Spleen (tissue), 11 donors: ENCODE data around the gene GGA2. TPM values are rescaled to one million over a fixed set of nuclear protein-coding genes. Genes with fewer than 3 reads are reported as not detected.
"Not testable (repeated sequence)": the region's sequence is repeated elsewhere in the genome, so short reads cannot be mapped to it uniquely, and the experiment has no call there.

Experiments used
- DNase-seq: peaks from one replicate; pipeline ENCODE4 v3.0.0-alpha.2; 2020
- H3K27ac ChIP-seq, 8 donors: fragments of 200-600 bp; sonication (generic) in 7 of 8; 1 replicate in 4 of 8; 2 replicates in 4 of 8; pipeline versions ENCODE4 v1.5.0 to v1.8.0; 2016 to 2021; ENCODE audit warnings: inconsistent platforms in 4 of 8, mild to moderate bottlenecking in 4 of 8, moderate library complexity in 1 of 8
- H3K27me3 ChIP-seq, 7 donors: fragments of 200-600 bp; sonication (generic) in 6 of 7; replicated peaks in 1 of 7; 1 replicate in 4 of 7; 2 replicates in 3 of 7; pipeline versions ENCODE4 v1.5.0 to v1.8.0; 2016 to 2021; ENCODE audit warnings: inconsistent platforms in 3 of 7, mild to moderate bottlenecking in 1 of 7
- H3K36me3 ChIP-seq, 6 donors: fragments of 200-600 bp; sonication (generic) in 5 of 6; 1 replicate in 4 of 6; 2 replicates in 2 of 6; pipeline versions ENCODE4 v1.5.0 to v1.8.0; 2016 to 2021; ENCODE audit warnings: inconsistent platforms in 2 of 6
- H3K4me1 ChIP-seq, 6 donors: fragments of 200-600 bp; sonication (generic) in 5 of 6; 1 replicate in 3 of 6; 2 replicates in 3 of 6; pipeline versions ENCODE4 v1.5.0 to v1.8.0; 2016 to 2021; ENCODE audit warnings: inconsistent platforms in 3 of 6
- H3K4me3 ChIP-seq, 8 donors: fragments of 200-600 bp; sonication (generic) in 7 of 8; 1 replicate in 4 of 8; 2 replicates in 4 of 8; pipeline versions ENCODE4 v1.5.0 to v1.8.0; 2016 to 2021; ENCODE audit warnings: inconsistent platforms in 4 of 8, mild to moderate bottlenecking in 4 of 8, moderate library complexity in 2 of 8
- H3K9me3 ChIP-seq, 8 donors: fragments of 200-600 bp; sonication (generic) in 7 of 8; 1 replicate in 4 of 8; 2 replicates in 4 of 8; pipeline versions ENCODE4 v1.5.0 to v1.8.0; 2016 to 2021; ENCODE audit warnings: inconsistent platforms in 4 of 8
- CTCF ChIP-seq, 11 experiments: fragments of 200-600 bp in 7 of 11; fragments of 450-650 bp in 4 of 11; sonication (generic) in 4 of 11; IDR thresholded peaks in 8 of 11; conservative IDR thresholded peaks in 3 of 11; 1 replicate in 7 of 11; 2 replicates in 4 of 11; pipeline versions ENCODE4 v1.4.0 to v1.8.0; 2016 to 2021; ENCODE audit warnings: antibody characterized with exemption in 11 of 11, inconsistent platforms in 4 of 11, mild to moderate bottlenecking in 1 of 11
- POLR2A ChIP-seq, 3 donors: fragments of 450-650 bp; IDR thresholded peaks; one replicate each; pipeline ENCODE4 v1.5.1; 2017; ENCODE audit warnings: antibody characterized with exemption in 3 of 3, mild to moderate bottlenecking in 1 of 3
- POLR2AphosphoS5 ChIP-seq, 3 donors: sonication (generic); formaldehyde crosslinking; IDR thresholded peaks; one replicate each; pipeline ENCODE4 v1.5.1; 2017; ENCODE audit warnings: antibody characterized with exemption in 3 of 3
- WGBS, 5 donors: extraction: QIAGEN DNeasy Blood & Tissue Kit in 3 of 5; methylation state at CpG; one replicate each; pipeline versions ENCODE4 v1.1.5 to v1.1.7; 2013 to 2018; 5-methylcytosine and 5-hydroxymethylcytosine counted together
- intact Hi-C: fragments of 100-400 bp; cut with DNase I; formaldehyde crosslinking; loops from one replicate; pipeline ENCODE4 v1.15.0; 2023; ENCODE audit warnings: low total_unique reads
- polyA plus RNA-seq, 3 donors: library from polyadenylated mRNA; stranded (reverse); fragments of 200-250 nt; gene quantifications; one replicate each; pipeline ENCODE4 v1.2.1, GENCODE V29; 2013
- total RNA-seq, 7 donors: library from RNA; depleted of rRNA in 3 of 7; stranded (reverse); fragments of >200 nt in 3 of 7; fragmentation: NEBNext Ultra II Directional in 4 of 7; extraction: Animal tissue kit (Norgen Biotek cat#: 25700) in 4 of 7; gene quantifications; one replicate each; pipeline versions ENCODE4 v1.1.0 to v1.2.1, GENCODE V29; 2016 to 2021
- donor health status: healthy with polysubstance abuse.
- donor health status: DM: no; HTN: no; CAD: no; lungs with moderate emphysema.
- donor health status: DM: no; HTN: no; CAD: no.
- donor health status: Bipolar disorder and iron deficiency.
- donor health status: healthy.
- donor health status: DM: no; HTN: no; CAD: no.
- donor health status: DM: yes; HTN: yes; CAD: no.

The GGA2 gene
- total and polyA plus RNA-seq, 10 donors, result 49.4 to 179 (median 141) TPM

- Histone ChIP-seq H3K27me3 (no peaks in the 10 kb centered on the region), H3K4me3 (no peak overlapping the region), H3K4me1 (peaks cover 0 to 3% (median 0%) of the 10 kb centered on the region in 6 donors), H3K36me3 (peaks cover 3 to 87% (median 76%) of the 10 kb centered on the region in 6 donors), H3K9me3 (no peaks in the 10 kb centered on the region), H3K27ac (no peak overlapping the region)
- no peak for DNase-seq
- no peak for TF ChIP-seq POLR2A (IDR thresholded peaks at IDR 0.05)
- TF ChIP-seq CTCF (IDR thresholded peaks at IDR 0.05 in 8 of 11, conservative IDR thresholded peaks at IDR 0.05 in 3 of 11), result no peak
- no peak for TF ChIP-seq POLR2AphosphoS5 (IDR thresholded peaks at IDR 0.05)
- intact Hi-C loops, result loop anchor here (10.0 kb wide), 1 partner anchor 45 kb away; no protein-coding TSS in a partner anchor
- 94 to 99% (median 97%) methylated on average over 5 of the region's 5 CpGs for WGBS, 5 donors
These were observed 39.6 kb upstream of the GGA2 start for GRCh38 chr16:23549938-23550337.

GRCh38 chr16:23544436-23544835 lies 34.1 kb upstream of the GGA2 start:
- DNase-seq, result peak; percentile 37
- Histone ChIP-seq H3K9me3 (no peaks in the 10 kb centered on the region), H3K36me3 (peaks cover 3 to 100% (median 78%) of the 10 kb centered on the region in 6 donors), H3K4me3 (no peak overlapping the region), H3K27ac (no peak overlapping the region), H3K4me1 (no peaks in the 10 kb centered on the region), H3K27me3 (no peaks in the 10 kb centered on the region)
- intact Hi-C loops, result no loop called here
- TF ChIP-seq CTCF (IDR thresholded peaks at IDR 0.05 in 8 of 11, conservative IDR thresholded peaks at IDR 0.05 in 3 of 11) (no peak), POLR2A (IDR thresholded peaks at IDR 0.05) (no peak), POLR2AphosphoS5 (IDR thresholded peaks at IDR 0.05) (no peak)
- WGBS, 5 donors, result 94 to 99% (median 97%) methylated on average over 8 to 14 of the region's 14 CpGs

- H3K27ac ChIP-seq, H3K9me3 ChIP-seq, H3K4me1 ChIP-seq, H3K27me3 ChIP-seq, H3K4me3 ChIP-seq, intact Hi-C loops: not testable (repeated sequence)
- H3K36me3 ChIP-seq, result peaks cover 0 to 99% (median 59%) of the 10 kb centered on the region in 6 donors
- peak; percentile 5 for DNase-seq
- 97 to 100% (median 98%) methylated on average over 3 of the region's 3 CpGs for WGBS, 5 donors
These were observed 30.5 kb upstream of the GGA2 start for GRCh38 chr16:23540817-23541178.

GRCh38 chr16:23539984-23540816 lies 29.9 kb upstream of the GGA2 start:
- H3K27ac ChIP-seq, result no peak overlapping the region
- TF ChIP-seq POLR2AphosphoS5 (IDR thresholded peaks at IDR 0.05), result no peak
- no peak for TF ChIP-seq POLR2A (IDR thresholded peaks at IDR 0.05)
- no peak for TF ChIP-seq CTCF (IDR thresholded peaks at IDR 0.05 in 8 of 11, conservative IDR thresholded peaks at IDR 0.05 in 3 of 11)
- H3K27me3 ChIP-seq, result no peaks in the 10 kb centered on the region
- no peaks in the 10 kb centered on the region for H3K9me3 ChIP-seq
- 92 to 95% (median 93%) methylated on average over 11 of the region's 11 CpGs for WGBS, 5 donors
- DNase-seq, result peak; percentile 12
- no peak overlapping the region for H3K4me3 ChIP-seq
- peaks cover 0 to 99% (median 58%) of the 10 kb centered on the region in 6 donors for H3K36me3 ChIP-seq
- H3K4me1 ChIP-seq, result no peaks in the 10 kb centered on the region
- intact Hi-C loops, result no loop called here
